Endometrium (tissue), 2 donors: ENCODE results near the gene NNAT.
"Not testable (repeated sequence)": the region's sequence is repeated elsewhere in the genome, so short reads cannot be mapped to it uniquely, and the experiment has no call there.

Experiments used
- FAIRE-seq: peaks from 2 replicates; lab custom pipeline; 2012; peaks lifted over from hg19 to GRCh38; lab: Jason Lieb, UNC
- donor health status: control.
- donor health status: control.

The NNAT gene

GRCh38 chr20:37540001-37540400 lies 19.0 kb downstream of the NNAT start:
- no peak for FAIRE-seq

DNA sequence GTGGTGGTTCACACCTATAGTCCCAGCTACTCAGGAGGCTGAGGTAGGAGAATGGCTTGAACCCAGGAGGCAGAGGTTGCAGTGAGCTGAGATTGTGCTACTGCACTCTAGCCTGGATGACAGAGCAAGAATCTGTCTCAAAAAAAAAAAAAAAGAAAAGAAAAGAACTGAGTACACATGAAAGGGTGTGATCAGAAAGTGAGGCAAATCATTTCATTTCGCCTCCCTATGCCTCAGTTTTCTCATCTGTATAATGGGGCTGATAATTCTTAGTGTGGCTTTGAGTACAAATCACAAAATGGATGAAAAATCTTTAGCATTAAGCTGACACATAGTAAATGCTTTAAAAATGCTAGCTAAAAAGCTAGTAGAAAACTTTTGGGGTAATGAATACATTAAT lies 19.8 kb downstream of the NNAT start:
- not testable (repeated sequence) for FAIRE-seq

DNA sequence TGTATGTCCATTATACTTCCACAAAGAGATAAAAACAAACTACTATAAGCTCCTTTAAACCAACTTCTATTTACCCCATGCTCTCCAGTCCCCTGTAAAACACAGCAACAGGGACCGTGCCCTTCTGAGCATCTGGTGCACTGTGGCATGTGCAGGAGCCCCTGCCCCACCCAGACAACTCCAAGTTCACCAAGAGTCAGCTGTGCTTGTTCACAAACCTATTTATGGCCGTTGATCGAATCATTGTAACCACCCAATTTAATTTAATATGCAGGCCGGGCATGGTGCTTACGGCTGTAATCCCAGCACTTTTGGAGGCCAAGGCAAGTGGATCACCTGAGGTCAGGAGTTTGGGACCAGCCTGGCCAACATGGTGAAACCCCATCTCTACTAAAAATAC lies 20.3 kb downstream of the NNAT start:
- FAIRE-seq, result no peak

- no peak for FAIRE-seq
Measured at GRCh38 chr20:37542281-37542680, 21.2 kb downstream of the NNAT start.

DNA sequence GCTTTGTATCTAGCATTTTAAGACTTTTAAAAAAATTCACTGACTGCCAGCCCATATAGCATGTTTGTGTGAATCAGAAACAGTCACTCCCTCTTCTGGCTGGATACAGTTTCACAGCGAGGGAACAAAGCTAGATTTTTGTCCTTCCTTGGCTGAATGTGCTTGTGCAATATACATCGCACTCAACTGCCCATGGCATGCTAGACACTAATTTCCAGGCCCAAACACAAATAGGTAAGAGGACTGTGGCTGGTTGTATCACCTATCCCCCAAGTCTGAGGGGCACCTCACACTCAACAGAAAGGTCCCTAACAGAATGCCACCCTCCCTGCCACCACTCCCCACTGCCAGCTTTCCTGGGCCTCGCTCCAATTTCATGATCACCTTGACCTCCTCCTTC lies 22.8 kb downstream of the NNAT start:
- no peak for FAIRE-seq

GRCh38 chr20:37544386-37544785 lies 23.3 kb downstream of the NNAT start:
- no peak for FAIRE-seq

GRCh38 chr20:37545516-37545915 lies 24.5 kb downstream of the NNAT start:
- FAIRE-seq, result no peak

DNA sequence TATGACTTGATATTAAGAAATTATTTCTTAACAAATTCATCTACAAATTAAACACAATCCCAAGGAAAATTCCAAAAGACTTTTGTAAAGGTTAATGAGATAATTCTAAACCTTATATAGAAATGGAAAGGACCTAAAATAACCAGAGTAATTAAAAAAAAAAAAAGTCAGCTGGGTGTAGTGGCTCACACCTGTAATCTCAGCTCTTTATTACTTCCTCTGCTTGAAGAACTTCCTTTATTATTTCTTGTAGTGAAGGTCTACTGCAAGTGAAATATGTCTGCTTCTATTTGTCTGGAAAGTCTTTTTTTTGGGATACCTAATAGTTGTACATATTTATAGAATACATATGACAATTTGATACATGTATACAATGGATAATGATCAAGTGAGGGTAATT lies 26.9 kb downstream of the NNAT start:
- no peak for FAIRE-seq

DNA sequence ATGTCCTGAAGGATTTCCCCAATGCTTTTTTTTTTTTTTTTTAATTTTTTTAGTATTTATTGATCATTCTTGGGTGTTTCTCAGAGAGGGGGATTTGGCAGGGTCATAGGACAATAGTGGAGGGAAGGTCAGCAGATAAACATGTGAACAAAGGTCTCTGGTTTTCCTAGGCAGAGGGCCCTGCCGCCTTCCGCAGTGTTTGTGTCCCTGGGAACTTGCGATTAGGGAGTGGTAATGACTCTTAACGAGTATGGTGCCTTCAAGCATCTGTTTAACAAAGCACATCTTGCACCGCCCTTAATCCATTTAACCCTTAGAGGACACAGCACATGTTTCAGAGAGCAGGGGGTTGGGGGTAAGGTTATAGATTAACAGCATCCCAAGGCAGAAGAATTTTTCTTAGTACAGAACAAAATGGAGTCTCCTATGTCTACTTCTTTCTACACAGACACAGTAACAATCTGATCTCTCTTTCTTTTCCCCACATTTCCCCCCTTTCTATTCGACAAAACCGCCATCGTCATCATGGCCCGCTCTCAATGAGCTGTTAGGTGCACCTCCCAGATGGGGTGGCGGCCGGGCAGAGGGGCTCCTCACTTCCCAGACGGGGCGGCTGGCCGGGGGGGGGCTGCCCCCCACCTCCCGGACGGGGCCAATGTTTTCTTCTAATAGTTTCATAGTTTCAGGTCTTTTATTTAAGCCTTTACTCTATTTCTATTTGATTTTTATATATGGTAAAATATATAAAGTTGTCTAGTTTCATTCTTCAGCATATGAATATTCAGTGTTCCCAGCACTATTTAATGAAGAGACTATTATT lies 29.3 kb downstream of the NNAT start:
- FAIRE-seq, result not testable (repeated sequence)

- FAIRE-seq, result not testable (repeated sequence)
Measured at GRCh38 chr20:37551660-37552059, 30.6 kb downstream of the NNAT start.

DNA sequence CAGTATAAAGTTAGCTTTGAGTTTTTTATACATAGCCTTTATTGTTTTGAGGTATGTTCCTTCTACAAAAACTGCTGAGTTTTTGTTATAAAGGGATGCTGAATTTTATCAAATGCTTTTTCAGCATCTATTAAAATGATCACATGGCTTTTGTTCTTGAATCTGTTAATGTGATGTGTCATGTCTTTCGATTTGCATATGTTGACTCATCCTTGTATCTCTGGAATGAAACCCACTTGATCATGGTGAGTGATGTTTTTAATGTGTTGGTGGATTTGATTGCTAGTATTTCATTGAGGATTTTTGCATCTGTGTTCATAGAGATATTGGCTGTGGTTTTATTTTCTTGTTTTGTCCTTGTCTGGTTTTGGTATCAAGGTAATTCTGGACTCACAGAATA lies 31.4 kb downstream of the NNAT start:
- FAIRE-seq, result no peak

DNA sequence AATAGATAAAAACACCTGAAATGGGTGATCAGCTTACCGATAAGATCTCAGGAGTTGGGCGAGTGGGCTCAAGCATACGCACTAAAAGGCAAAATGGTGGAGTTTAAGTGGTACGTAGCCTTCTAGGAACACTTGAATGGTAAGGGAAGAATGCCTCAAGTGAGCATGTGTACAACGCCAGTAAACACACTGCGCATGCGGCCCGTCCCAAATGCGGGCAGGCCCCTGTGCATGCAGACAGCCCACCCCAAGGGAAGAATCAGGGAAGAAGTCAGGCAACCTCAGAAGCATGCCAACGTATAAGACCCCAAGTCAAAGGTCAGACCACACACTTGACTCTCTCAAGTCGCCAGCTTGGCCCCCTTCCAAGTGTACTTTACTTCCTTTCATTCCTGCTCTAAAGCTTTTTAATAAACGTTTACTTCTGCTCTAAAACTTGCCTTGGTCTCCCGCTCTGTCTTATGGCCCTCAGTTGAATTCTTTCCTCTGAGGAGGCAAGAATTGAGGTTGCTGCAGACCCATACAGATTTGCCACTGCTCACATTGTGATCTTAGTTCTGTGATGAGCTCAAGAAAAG lies 33.8 kb downstream of the NNAT start:
- FAIRE-seq, result not testable (repeated sequence)

DNA sequence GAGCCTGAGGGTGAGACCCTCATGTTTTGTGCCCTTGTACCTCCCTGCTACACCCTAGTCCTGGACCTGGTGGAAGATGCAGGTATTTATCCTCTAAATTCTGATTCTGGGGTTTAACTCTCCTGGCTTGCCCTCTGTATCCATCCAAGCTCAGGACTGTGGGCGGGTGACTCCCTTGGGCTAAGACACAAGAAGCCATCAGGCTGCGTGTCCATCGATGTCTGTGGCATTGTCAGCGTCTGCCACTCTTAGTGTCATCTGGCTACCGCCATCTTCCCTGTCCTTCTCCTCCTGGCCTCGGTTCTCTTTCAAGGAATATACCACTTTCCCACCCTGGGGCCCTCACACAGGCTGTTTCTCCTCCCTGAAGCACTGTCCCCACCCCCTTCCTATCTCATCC lies 35.5 kb downstream of the NNAT start:
- no peak for FAIRE-seq

DNA sequence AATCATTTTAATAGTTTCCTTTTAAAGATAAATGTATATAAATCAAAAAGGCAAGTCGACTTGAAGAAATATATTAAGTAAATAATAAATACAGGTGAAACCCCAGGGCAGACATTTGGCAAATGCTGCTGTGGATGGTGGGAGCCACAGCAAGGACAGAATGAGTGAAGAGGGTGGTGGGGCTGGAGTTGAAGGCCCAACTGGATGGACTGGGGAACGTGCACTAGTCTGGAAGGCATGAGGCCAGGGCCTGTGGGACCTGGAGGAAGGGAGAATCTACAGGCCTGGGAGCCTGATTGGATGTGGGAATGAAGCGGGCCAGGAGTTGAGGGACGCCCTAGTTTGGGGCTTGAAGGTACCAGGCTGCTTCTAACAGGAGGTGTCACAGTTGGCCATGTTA lies 37.3 kb downstream of the NNAT start:
- FAIRE-seq, result no peak

DNA sequence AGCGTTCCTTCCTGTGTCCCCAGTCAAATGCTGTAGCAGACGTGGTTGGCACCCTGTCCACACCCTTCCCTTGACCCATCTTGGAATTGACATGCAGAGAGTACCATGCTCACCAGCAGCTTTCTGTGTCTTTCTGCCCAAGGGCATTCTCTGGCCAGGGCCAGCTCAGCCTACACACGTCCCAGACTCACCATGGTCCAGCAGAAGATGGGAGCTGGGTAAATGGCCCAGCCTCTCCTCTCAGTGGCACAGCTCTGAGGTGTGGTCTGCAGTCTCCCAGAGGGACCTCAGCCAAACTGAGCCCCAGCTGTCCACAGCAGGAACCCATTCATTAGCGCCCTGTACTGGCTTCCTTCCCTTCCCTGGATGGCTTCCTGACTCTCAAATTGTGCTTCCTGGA lies 37.7 kb downstream of the NNAT start:
- FAIRE-seq, result no peak

GRCh38 chr20:37559312-37560027 lies 38.4 kb downstream of the NNAT start:
- no peak for FAIRE-seq

DNA sequence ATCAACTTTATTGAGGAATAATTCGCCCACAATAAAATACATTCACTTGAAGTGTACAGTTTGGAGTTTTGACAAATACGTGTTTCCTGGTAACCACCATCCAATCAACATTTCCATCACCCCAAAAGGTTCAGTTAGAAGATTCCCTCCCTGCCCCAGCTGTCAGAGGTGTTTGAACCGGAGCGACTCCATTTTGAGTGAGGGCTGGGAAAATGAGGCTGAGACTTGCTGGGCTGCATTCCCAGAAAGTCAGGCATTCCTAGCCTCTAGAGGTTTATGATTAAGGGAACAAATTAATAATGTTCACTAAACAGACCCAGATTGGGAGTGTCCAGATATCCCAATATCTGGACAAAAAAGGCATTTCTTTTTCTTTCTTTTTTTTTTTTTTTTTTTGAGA lies 39.6 kb downstream of the NNAT start:
- no peak for FAIRE-seq

- FAIRE-seq, result no peak
Measured at GRCh38 chr20:37562695-37563480, 41.8 kb downstream of the NNAT start.

DNA sequence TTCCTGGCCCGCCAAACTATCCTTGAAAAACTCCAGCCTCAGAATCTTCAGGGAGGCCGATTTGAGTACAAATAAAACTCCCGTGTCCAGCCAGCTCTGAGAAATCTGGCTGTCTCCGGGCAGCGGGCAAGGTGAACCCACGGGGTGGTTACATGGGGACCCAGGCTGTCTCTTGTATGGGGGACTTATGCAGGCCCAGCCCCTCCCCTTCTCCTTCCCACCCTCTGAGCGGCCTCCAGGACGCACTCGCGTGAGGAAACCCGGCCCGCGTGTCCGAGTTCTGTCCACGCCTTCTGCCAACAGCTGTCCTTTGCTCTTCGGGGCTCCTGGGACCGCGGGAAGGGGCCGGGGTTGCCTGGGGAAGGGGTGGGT lies 43.0 kb downstream of the NNAT start:
- no peak for FAIRE-seq

DNA sequence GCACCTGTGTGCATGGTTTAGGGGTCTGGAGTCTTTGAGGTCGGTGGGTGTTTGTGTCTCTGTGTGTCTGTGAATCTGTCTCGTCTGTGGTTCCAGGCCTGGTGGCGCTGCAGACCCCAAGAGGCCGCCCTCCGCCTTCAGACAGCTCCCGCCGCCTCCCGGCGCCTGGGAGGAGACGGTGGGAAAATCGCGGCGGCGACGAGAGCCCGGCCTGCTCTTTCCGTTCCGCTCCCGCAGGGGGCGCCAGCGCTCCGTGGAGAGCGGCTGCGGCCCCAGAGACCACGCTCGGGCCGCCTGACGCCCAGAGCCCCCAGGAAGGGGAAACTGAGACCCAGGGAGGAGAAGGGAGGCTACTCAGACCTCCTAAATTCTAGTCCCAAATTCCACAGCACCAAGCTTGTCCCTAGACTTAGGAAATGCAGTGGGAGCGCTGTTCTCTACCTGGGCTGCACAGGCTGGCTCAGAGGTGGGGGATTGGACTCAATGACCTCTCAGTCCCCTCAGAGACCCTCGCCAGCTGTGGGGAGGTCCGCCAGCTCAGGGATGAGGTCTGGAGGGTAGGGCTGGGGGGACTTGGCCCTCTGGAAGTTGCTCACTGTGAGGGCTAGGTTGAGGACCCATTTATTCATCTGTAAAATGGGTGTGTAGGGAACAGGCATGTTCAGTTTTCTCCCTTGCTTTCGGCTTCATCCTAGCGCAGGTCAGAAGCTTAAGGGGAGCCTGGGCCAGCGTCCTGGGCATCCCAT lies 43.5 kb downstream of the NNAT start:
- FAIRE-seq, result no peak

- FAIRE-seq, result no peak
Measured at GRCh38 chr20:37565134-37565811, 44.2 kb downstream of the NNAT start.
